RKO (cell line): ENCODE results near the gene LMBR1.
"Not testable (repeated sequence)": the region's sequence is repeated elsewhere in the genome, so short reads cannot be mapped to it uniquely, and the experiment has no call there.

Experiments used
- DNase-seq: peaks from one replicate; pipeline ENCODE4 v3.0.0-alpha.2; 2016; ENCODE audit warnings: low spot score

The LMBR1 gene

GRCh38 chr7:156892821-156893706 lies at the start of gene LMBR1:
LMBR1 (minus strand) TSS chr7:156893183; CDS start chr7:156892993, 190 bp downstream.
- peak; percentile 97 for DNase-seq

GRCh38 chr7:156942708-156943090 lies 49.7 kb upstream of the LMBR1 start:
- peak; percentile 70 for DNase-seq

- DNase-seq: no peak
Observed at GRCh38 chr7:156941393-156942182, 48.6 kb upstream of the LMBR1 start.

DNA sequence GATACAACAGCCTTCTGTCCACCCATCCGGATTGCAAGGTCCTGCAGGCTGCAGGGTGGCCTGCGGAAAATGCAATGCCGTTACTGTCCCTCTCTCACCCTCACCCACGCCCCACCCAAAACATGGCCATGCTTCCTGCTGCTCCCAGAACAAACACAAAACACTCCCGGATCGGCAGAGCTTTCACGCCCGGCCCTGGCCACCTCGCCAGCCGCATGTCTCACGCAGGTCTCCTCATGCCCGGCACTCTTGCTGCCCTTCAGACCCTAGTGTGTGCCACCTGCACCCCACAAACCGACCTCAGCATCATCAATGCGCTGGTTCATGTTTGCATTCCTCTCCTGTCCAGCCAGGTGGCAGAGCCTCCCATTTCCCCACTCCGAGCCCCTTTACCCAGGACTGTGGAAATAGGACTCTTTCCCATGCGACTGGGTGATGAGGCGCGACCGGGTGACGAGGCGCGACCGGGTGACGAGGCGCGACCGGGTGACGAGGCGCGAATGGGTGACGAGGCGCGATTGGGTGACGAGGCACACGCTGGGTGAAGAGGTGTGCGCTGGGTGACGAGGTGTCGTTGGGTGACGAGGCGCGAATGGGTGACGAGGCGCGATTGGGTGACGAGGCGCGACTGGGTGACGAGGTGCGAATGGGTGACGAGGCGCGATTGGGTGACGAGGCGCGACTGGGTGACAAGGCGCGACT lies 47.6 kb upstream of the LMBR1 start:
- no peak for DNase-seq

DNA sequence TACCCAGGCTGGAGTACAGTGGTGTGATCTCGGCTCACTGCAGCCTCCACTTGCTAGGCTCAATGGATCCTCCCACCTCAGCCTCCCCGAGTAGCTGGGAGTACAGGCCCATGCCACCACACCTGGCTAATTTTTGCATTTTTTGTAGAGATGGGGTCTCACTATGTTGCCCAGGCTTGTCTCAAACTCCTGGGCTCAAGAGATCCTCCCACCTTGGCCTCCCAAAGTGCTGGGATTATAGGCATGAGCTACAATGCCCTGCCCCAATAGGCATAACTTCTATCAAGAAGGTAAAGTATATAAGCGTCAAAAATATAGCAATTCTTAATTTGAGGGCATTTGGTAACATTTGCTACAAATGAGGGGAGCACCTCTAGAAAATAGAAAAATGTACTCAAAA lies 43.8 kb upstream of the LMBR1 start:
- not testable (repeated sequence) for DNase-seq

DNA sequence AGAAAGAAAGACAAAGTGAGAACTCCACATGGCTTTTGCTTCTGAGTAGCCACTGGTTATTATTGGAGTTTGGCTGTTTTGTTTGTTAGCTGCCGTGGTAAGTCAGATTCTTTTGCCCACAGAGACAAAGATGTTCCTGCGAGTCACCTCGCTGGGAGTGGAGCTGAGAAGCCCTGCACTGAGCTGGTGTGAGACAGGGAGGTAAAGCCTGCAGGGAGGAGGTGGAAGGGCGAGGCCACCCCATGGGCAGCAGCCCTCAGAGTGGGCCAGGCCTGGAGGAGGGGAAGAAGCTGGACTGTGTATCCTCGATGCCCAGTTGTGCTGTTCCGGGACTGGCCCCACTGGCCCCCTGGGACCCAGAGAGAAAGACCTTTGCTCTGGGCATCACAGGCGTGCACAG lies 42.3 kb upstream of the LMBR1 start:
- DNase-seq: no peak

GRCh38 chr7:156932006-156932405 lies 39.0 kb upstream of the LMBR1 start:
- DNase-seq: no peak

GRCh38 chr7:156929789-156930539 lies 37.0 kb upstream of the LMBR1 start:
- DNase-seq: no peak

DNA sequence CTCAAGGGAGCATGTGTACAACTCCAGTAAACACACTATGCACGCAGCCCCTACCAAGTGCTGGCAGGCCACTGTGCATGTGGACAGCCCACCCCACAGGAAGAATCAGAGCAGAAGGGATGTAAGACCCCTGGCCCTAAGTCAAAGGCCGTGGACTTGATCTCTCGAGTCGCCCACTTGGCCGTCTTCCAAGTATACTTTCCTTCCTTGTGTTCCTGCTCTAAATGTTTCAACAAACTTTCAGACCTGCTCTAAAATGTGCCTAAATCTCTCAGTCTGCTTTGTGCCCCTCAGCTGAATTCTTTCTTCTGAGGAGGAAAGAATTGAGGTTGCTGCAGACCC lies 35.4 kb upstream of the LMBR1 start:
- DNase-seq: no peak

DNA sequence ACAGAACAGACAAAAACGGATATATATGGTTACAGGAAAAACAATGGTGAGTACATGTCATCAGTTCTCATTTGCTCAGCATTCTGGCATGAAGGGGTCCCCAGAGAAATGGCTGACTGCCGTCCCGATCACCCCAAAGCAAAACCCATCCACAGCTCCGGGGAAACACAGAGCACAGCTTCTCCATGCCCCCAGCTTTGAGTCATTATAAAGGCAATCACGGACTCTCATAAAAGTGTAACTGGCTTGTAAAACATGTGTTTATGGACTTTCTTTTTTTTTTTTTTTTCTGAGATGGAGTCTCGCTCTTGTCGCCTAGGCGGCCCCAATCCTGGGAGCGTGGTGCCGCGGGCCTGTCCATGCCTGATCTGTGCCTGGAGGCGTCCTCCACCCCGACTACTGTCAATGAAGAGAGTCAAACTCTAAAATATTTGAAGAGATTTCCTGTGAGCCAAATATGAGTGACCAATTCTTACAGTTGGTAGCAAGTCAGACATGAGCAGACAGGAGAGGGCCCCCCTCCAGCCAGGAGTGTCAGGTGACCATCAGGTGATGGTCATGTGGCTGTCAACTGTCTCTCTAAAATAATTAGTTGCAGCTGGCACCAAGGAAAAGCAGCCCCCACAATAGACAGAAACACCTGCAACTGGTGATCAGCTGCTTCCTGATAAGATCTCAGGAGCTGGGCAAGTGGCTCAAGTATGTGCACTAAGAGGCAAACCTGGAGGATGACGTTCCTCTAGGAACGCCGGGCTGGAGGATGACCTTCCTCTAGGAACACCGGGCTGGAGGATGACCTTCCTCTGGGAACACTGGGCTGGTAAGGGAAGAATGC lies 34.8 kb upstream of the LMBR1 start:
- DNase-seq: no peak

- DNase-seq: not testable (repeated sequence)
Observed at GRCh38 chr7:156925821-156926220, 32.8 kb upstream of the LMBR1 start.

GRCh38 chr7:156922304-156922703 lies 29.3 kb upstream of the LMBR1 start:
- DNase-seq: not testable (repeated sequence)

- DNase-seq: not testable (repeated sequence)
Observed at GRCh38 chr7:156920487-156921373, 27.7 kb upstream of the LMBR1 start.

DNA sequence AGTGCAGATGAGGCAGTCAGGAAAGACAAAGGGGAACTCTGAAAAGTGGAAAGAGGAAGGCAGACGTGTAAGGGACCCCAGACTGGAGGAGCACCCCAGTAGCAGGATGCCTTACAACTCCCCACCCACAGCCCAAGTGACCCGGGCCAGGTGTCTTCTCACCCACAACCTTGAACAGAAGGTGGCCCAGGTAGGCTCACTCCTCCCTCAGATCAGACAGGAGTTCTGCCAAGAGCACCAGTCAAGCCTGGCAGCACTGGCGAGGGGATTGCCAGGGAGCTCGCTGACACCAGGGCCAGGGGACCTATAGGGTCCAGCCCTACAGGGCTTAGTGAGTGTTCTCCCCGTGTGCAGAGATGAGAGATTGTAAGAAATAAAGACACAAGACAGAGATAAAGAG lies 27.1 kb upstream of the LMBR1 start:
- DNase-seq: no peak

- no peak for DNase-seq
Observed at GRCh38 chr7:156919132-156919713, 26.2 kb upstream of the LMBR1 start.

- DNase-seq: no peak
Observed at GRCh38 chr7:156918635-156919034, 25.7 kb upstream of the LMBR1 start.

GRCh38 chr7:156909574-156910252 lies 16.7 kb upstream of the LMBR1 start:
- not testable (repeated sequence) for DNase-seq

DNA sequence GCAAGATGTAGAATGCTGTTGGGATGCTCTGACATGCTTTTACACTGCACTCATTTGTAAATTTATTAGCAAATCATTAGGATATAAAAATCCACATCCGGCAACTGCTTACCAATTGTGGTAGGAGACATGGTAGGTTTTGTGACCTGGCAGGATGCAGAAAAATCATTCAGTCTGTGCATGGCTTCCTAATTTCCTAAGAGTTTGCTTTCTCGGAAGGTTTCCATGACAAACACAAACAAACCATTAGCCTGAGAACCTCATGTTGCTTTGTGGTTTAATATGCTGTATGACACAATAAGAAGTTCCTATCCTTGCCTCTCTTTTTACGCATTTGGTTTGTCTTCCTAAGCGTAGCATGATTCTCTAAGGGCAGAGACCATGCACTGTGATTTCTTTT lies 14.7 kb upstream of the LMBR1 start:
- no peak for DNase-seq

DNA sequence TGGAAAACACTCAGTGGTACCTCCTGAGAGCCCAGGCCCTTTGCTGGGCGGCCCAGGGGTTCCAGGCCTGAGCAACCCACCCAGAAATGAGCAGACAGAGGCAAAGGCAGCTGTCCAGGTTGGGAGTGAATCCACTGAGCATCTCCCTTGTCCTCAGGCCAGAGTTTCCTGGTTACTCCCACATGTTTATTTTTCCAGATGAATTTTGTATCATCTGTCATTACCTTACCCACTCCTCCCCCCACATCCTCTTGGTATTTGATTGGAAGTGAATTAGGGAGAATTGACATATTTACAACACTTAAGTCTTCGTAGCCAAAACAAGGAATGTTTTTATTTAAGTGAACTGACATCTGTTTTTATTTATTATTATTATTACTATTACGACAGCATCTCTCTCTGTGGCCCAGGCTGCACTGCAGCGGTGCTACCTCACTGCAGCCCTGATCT lies 13.2 kb upstream of the LMBR1 start:
- no peak for DNase-seq
